Astrocyte (in vitro differentiated cells and primary cell): ENCODE measurements around the gene ME3.

Experiments
- CTCF ChIP-seq: IDR thresholded peaks from 2 replicates; pipeline ENCODE4 v1.5.1; 2011; ENCODE audit warnings: low read depth, mild to moderate bottlenecking, inconsistent platforms, low read length, moderate library complexity; ENCODE audit not compliant: insufficient read depth
- EZH2 ChIP-seq: IDR thresholded peaks from 2 replicates; pipeline ENCODE4 v1.6.1; 2012; ENCODE audit warnings: mild to moderate bottlenecking, low read length, inconsistent platforms; ENCODE audit not compliant: insufficient read depth

GRCh38 chr11:86658534-86658933, 13.9 kb downstream of the ME3 start:
- TF ChIP-seq CTCF (no peak), EZH2 (no peak)
